ENCODE results near the gene DENND5A.
"Not testable (repeated sequence)": the region's sequence is repeated elsewhere in the genome, so short reads cannot be mapped to it uniquely, and the experiment has no call there.

The DENND5A gene

GRCh38 chr11:9172389-9172788, 92.8 kb downstream of the DENND5A start:
- no peak for DNase-seq

GRCh38 chr11:9170450-9170849, 94.7 kb downstream of the DENND5A start:
- DNase-seq = no peak

- DNase-seq = no peak
Measured at GRCh38 chr11:9169595-9170295, 95.4 kb downstream of the DENND5A start.

- not testable (repeated sequence) for DNase-seq
Measured at GRCh38 chr11:9161991-9162390, 103.2 kb downstream of the DENND5A start.

- no peak for DNase-seq
Measured at GRCh38 chr11:9160166-9160565, 105.0 kb downstream of the DENND5A start.

- DNase-seq = no peak
Measured at GRCh38 chr11:9158898-9159391, 106.2 kb downstream of the DENND5A start.

GRCh38 chr11:9155930-9156329, 109.2 kb downstream of the DENND5A start:
- DNase-seq = no peak

GRCh38 chr11:9153651-9154050, 111.5 kb downstream of the DENND5A start:
- DNase-seq = no peak

GRCh38 chr11:9151631-9152030, 113.5 kb downstream of the DENND5A start:
- DNase-seq = no peak

- no peak for DNase-seq
Measured at GRCh38 chr11:9150926-9151325, 114.2 kb downstream of the DENND5A start.

- no peak for DNase-seq
Measured at GRCh38 chr11:9150501-9150900, 114.6 kb downstream of the DENND5A start.

GRCh38 chr11:9148727-9149126, 116.4 kb downstream of the DENND5A start:
- DNase-seq = no peak

GRCh38 chr11:9148035-9148434, 117.1 kb downstream of the DENND5A start:
- DNase-seq = no peak

- DNase-seq = no peak
Measured at GRCh38 chr11:9146477-9146876, 118.7 kb downstream of the DENND5A start.

GRCh38 chr11:9145283-9145682, 119.9 kb downstream of the DENND5A start:
- no peak for DNase-seq

GRCh38 chr11:9144828-9145227, 120.3 kb downstream of the DENND5A start:
- no peak for DNase-seq

GRCh38 chr11:9143721-9144120, 121.4 kb downstream of the DENND5A start:
- DNase-seq = no peak

- no peak for DNase-seq
Measured at GRCh38 chr11:9142732-9143131, 122.4 kb downstream of the DENND5A start.

- DNase-seq = no peak
Measured at GRCh38 chr11:9141186-9141585, 124.0 kb downstream of the DENND5A start.

GRCh38 chr11:9139628-9140357, 125.4 kb downstream of the DENND5A start:
- no peak for DNase-seq

- no peak for DNase-seq
Measured at GRCh38 chr11:9138612-9139579, 126.3 kb downstream of the DENND5A start.

- no peak for DNase-seq
Measured at GRCh38 chr11:9138133-9138453, 127.1 kb downstream of the DENND5A start.
